ENCODE data around the gene SAFB. TPM values are rescaled to one million over a fixed set of nuclear protein-coding genes. Genes with fewer than 3 reads are reported as not detected.

SAFB gene
- total and polyA plus RNA-seq, 8 donors: 63.7 to 206 (median 165) TPM

GRCh38 chr19:5621945-5622464 lies 878 bp upstream of the SAFB start:
- DNase-seq (peak in 1 of 4 donors; percentile 40), ATAC-seq (no peak)
- intact Hi-C loops (cut with DNase I): no loop called here
- no peak for TF ChIP-seq CTCF (IDR thresholded peaks at IDR 0.05)
- Histone ChIP-seq H3K27me3 (no peaks in the 10 kb centered on the region), H3K4me1 (peaks cover 36 to 80% of the 10 kb centered on the region in 2 donors), H3K4me3 (peak overlapping the region; percentile 98 to 99), H3K27ac (peak overlapping the region; percentile 86 to 96), H3K9me3 (no peaks in the 10 kb centered on the region), H3K36me3 (peaks cover 0 to 59% of the 10 kb centered on the region in 2 donors)

- Histone ChIP-seq H3K4me1 (peaks cover 49 to 81% of the 10 kb centered on the region in 2 donors), H3K36me3 (peaks cover 0 to 59% of the 10 kb centered on the region in 2 donors), H3K9me3 (no peaks in the 10 kb centered on the region), H3K27ac (peak overlapping the region; percentile 91 to 96), H3K4me3 (peak overlapping the region; percentile 94 to 99), H3K27me3 (no peaks in the 10 kb centered on the region)
- DNase-seq: peak in 1 of 4 donors; percentile 6
- intact Hi-C loops (cut with DNase I): no loop called here
- TF ChIP-seq CTCF (IDR thresholded peaks at IDR 0.05): no peak
- ATAC-seq: peak; percentile 15
These were observed 624 bp downstream of the SAFB start for GRCh38 chr19:5623397-5624017.

DNA sequence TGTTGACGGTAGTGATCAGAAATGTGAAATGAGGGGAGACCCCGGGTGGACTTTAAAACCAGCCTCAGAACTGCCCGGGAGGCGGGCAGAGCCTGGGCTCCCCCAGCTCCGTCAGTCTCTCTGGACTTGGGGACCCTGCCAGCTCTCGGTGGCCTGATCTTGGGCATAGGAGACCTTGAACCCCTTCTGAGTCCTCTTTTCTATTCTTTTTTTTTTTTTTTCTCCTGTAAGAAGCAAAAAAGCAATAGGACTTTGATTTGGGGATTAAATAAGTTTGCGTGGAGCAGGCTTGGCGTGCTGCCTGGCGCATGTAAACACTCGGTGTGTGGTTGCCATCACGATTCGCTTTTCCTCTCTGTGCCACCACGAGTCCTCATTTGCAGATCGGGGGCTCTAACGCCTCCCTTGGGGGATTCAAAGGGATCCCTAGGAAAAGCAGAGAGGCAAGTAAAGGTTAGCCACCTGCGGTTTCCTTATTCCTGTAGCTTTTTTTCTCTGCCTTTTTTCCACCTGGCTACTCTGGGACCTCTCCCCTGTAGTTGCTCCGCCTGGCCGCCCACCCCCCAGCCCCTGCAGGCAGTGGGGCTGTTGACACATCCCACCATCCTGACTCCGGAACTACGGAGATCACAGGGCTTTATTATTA lies 1.3 kb downstream of the SAFB start:
- peaks cover 49 to 81% of the 10 kb centered on the region in 2 donors for H3K4me1 ChIP-seq
- H3K27ac ChIP-seq: peak overlapping the region; percentile 91 to 96
- peak overlapping the region; percentile 94 to 99 for H3K4me3 ChIP-seq
- DNase-seq (peak in 3 of 4 donors; percentile 45 to 75 (median 51)), ATAC-seq (peak; percentile 3)
- H3K27me3 ChIP-seq: no peaks in the 10 kb centered on the region
- TF ChIP-seq CTCF (IDR thresholded peaks at IDR 0.05): no peak
- no peaks in the 10 kb centered on the region for H3K9me3 ChIP-seq
- peaks cover 0 to 59% of the 10 kb centered on the region in 2 donors for H3K36me3 ChIP-seq
- intact Hi-C loops (cut with DNase I): no loop called here

- Histone ChIP-seq H3K27ac (peak overlapping the region in 1 of 2 donors; percentile 96), H3K36me3 (peaks cover 0 to 59% of the 10 kb centered on the region in 2 donors)
These were observed 1.9 kb downstream of the SAFB start for GRCh38 chr19:5624741-5625278.

More at GRCh38 chr19:5624741-5625278, 1.9 kb downstream of the SAFB start:
- intact Hi-C loops (cut with DNase I): no loop called here
- H3K4me3 ChIP-seq: peak overlapping the region; percentile 94 to 99
- H3K4me1 ChIP-seq: peaks cover 49 to 79% of the 10 kb centered on the region in 2 donors
- no peak for ATAC-seq
- H3K27me3 ChIP-seq: no peaks in the 10 kb centered on the region
- DNase-seq: no peak
- no peak for TF ChIP-seq CTCF (IDR thresholded peaks at IDR 0.05)
- H3K9me3 ChIP-seq: no peaks in the 10 kb centered on the region
